Measurements from ENCODE around the gene SERPINA3. TPM values are rescaled to one million over a fixed set of nuclear protein-coding genes. Genes with fewer than 3 reads are reported as not detected.
"Not testable (repeated sequence)": the region's sequence is repeated elsewhere in the genome, so short reads cannot be mapped to it uniquely, and the experiment has no call there.

Gene SERPINA3
- total RNA-seq, 1 donor from 2014 or later, result not detected

- intact Hi-C loops (cut with micrococcal nuclease), result no loop called here
These were observed 18.9 kb downstream of the SERPINA3 start for GRCh38 chr14:94631050-94631449.

GRCh38 chr14:94631536-94632304 is 19.5 kb downstream of the SERPINA3 start:
- intact Hi-C loops (cut with micrococcal nuclease), result no loop called here

GRCh38 chr14:94632305-94632590 is 20.1 kb downstream of the SERPINA3 start:
- intact Hi-C loops (cut with micrococcal nuclease), result no loop called here

GRCh38 chr14:94633121-94633520 is 20.9 kb downstream of the SERPINA3 start:
- intact Hi-C loops (cut with micrococcal nuclease), result no loop called here

GRCh38 chr14:94635154-94635553 is 23.0 kb downstream of the SERPINA3 start:
- intact Hi-C loops (cut with micrococcal nuclease), result no loop called here

- intact Hi-C loops (cut with micrococcal nuclease), result no loop called here
These were observed 24.7 kb downstream of the SERPINA3 start for GRCh38 chr14:94636744-94637412.

- intact Hi-C loops (cut with micrococcal nuclease), result not testable (repeated sequence)
These were observed 25.6 kb downstream of the SERPINA3 start for GRCh38 chr14:94637814-94638213.

GRCh38 chr14:94638339-94638738 is 26.1 kb downstream of the SERPINA3 start:
- intact Hi-C loops (cut with micrococcal nuclease), result no loop called here

GRCh38 chr14:94638961-94639817 is 27.0 kb downstream of the SERPINA3 start:
- intact Hi-C loops (cut with micrococcal nuclease), result no loop called here

- intact Hi-C loops (cut with micrococcal nuclease), result no loop called here
These were observed 28.8 kb downstream of the SERPINA3 start for GRCh38 chr14:94640721-94641631.

GRCh38 chr14:94641632-94641955 is 29.4 kb downstream of the SERPINA3 start:
- intact Hi-C loops (cut with micrococcal nuclease), result no loop called here

GRCh38 chr14:94643316-94644101 is 31.3 kb downstream of the SERPINA3 start:
- intact Hi-C loops (cut with micrococcal nuclease), result no loop called here

GRCh38 chr14:94644102-94644535 is 31.9 kb downstream of the SERPINA3 start:
- intact Hi-C loops (cut with micrococcal nuclease), result no loop called here

- intact Hi-C loops (cut with micrococcal nuclease), result no loop called here
These were observed 33.9 kb downstream of the SERPINA3 start for GRCh38 chr14:94646066-94646465.

GRCh38 chr14:94646481-94646880 is 34.3 kb downstream of the SERPINA3 start:
- intact Hi-C loops (cut with micrococcal nuclease), result no loop called here

- intact Hi-C loops (cut with micrococcal nuclease), result no loop called here
These were observed 36.6 kb downstream of the SERPINA3 start for GRCh38 chr14:94648801-94649200.

- intact Hi-C loops (cut with micrococcal nuclease), result no loop called here
These were observed 37.6 kb downstream of the SERPINA3 start for GRCh38 chr14:94649543-94650443.

GRCh38 chr14:94650444-94650775 is 38.2 kb downstream of the SERPINA3 start:
- intact Hi-C loops (cut with micrococcal nuclease), result no loop called here

Data from T-helper 1 cell treated with Interleukin-12 subunit alpha and Interleukin-12 subunit beta and Interleukin-4 antibody, amounts not matched to agents 30 ng/mL and 1 ng/mL, for 36 hours (primary cell).